HG02642 (cell line): Measurements from ENCODE around the gene CEP192.
"Not testable (repeated sequence)": the region's sequence is repeated elsewhere in the genome, so short reads cannot be mapped to it uniquely, and the experiment has no call there.

Source experiments
- ATAC-seq: cut with Tn5 transposase; IDR thresholded peaks from one replicate; pipeline ENCODE4 v1.9.1; 2021; ENCODE audit warnings: mild to moderate bottlenecking; ENCODE audit not compliant: unreplicated experiment, poor library complexity

Gene CEP192

DNA sequence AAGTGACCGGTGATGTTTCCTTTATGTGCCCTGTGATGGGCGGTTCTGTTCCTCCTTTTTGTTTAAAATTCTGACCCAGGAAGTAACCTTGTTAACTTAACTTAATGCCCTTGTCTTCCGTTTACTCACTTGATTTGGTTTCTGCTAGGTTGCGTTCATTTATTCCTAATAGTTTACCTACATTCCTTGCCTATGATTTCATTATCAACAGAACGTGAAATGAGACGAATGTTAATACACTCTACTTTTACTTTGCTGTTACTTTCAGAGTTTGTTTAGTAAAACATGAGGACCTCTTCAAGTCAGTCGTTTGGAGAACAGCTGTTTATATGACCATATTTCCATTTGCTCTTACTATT, 638 bp downstream of the CEP192 start:
- no peak for ATAC-seq

DNA sequence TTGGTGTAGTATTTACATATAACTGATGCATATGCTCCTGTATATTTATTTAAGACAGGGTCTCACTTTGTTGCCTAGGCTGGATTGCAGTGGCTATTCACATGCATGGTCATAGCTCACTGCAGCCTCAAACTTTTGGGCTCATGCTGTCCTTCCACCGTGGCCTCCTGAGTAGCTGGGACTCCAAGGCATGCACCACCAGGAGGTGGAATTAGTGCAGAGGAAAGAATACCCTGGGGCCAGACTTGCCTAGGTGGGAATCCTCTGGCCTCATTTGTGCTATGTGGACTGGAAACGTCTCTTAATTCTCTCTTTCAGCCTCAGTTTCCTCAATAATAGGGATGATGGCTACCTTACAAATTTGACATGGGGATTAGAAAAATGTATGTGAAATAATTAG, 2.3 kb downstream of the CEP192 start:
- ATAC-seq, result no peak

DNA sequence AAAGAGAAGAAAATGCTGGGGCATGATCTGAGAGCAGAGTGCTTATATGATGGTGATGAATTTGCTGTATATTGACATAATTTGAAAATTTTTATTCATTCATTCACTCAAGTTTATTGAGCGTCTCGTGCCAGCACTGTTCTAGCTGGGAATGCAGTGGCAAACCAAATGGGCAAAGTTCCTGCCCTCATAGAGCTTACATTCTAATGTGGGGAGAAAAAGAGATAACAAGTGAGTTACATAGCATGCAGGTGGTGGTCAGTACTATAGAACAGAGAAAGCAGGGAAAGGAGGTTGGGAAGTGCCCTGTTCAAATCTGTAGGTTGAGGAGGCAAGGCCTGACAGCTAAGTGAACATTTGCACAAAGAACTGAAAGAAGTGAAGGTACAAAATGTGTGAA, 4.3 kb downstream of the CEP192 start:
- ATAC-seq, result no peak

DNA sequence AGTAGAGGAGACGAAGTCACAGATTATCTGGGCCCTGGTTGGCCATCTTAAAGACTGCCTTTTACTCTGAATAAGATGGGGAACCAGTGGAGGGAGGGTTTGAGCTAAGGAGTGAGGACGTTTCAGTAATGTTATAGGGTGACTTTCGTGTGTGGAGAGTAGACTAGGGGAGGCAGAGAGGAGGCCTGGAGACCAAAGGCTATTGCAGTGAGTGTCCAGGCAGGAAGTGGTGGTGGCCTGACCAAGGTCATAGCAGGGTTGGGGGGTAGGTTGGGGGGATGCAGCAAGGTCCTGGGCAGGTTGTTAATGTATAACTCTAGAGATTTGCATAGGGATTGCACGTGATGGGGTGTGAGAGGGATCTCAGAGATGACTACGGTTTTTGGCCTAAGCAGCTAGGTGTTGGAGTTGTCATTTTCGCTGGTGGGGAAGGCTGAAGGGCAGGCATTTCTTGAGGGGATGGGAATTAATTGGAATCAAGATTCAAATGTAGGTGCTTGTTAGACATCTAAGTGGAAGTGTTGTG, 4.9 kb downstream of the CEP192 start:
- ATAC-seq, result no peak

DNA sequence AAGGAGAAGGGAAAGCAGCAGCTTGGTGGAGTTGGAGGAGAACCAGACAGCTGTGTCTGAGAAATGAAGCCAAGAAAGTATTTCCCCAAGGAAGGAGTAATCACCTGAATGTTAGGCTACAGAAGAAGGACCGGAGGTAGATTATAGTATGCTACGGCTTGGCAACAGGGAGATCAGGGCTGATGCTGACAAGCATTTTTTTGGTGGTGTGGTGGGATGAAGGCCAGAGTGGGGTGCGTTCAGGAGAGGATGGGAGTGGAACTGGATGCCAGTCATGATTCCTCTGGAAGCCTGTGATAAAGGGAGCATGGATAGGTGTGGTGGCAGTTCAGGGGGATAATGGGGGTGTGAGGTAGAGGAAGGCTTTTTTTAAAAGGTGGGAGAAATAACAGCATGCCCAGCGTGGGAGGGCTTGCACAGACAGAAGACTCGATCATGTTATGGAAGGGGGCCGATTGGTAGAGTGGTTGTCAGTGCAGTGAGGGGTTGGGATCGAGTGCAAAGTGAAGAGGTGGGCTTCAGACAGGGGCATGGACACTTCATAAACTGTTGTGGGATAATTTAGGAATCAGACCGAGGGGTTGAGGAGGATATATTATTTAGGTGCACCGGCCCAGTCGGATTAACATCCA, 5.6 kb downstream of the CEP192 start:
- no peak for ATAC-seq

DNA sequence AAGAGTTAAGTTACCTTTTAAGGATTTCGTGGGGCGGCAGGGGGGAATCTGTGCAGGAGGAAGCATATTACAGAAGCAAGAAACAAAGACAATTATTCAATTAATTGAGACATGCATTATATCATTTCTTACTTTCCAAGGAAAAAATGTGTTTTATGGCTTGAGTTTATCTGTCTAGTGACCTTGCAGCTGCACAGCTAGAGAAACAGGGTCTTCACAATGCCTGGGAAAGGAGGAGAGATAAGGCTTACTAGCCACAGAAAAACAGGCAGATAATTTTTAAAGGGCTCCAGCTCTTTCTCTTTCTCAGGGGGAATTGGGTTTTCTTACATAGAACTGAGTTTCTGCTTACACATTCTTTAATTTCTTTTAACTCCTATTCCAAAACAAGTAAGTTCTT, 6.2 kb downstream of the CEP192 start:
- ATAC-seq, result not testable (repeated sequence)

DNA sequence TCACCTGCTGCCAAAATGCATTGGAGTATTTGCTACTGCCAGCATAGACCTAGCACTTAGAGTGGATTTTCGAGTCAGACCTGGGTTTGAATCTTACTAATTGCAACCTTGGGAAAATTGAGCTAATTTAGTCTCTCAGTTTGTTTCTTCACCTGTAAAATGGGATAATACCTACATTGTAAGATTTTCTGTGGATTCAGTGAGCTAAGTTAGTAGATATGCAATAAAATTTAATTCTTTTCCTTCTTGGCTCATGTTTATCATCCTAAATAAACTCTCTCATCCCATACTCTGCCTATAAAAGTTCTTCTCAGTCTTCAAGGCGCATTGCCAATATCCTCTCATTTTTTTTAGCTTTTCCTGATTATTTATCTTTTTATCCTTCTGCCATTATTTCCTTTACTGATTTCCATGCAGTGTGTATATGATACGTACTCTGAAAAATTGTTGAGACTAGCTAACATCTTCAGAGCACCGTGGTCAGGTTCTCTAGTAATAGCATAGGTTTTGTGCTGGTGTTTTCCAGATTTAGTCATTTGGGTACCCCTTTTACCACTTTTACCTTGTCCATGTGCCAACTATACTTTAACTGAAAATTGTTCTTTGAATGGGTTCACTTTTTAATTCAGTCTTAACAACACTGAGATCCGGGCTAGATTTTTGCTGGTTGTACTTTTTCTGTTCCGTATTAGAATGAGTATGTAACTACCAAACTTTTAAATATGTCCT, 7.3 kb downstream of the CEP192 start:
- ATAC-seq, result peak; percentile 50

DNA sequence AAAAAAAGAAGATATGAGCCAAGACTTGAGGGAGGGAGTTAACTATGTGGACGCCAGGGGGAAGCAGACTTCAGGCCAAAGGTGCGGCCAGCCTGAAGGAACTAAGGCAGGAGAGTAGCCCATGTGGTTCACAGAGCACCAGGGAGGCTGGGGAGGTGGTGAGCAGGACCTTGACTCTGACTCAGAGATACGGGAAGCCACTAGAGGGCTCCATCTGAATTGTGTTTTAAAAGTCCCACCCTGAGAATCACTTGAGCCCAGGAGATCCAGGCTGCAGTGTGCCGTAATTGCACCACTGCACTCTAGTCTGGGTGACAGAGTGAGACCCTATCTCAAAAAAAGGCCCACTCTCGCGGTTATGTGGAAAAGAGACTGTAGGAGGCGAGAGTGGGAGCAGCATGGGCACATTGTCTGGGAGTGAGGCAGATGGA, 12.3 kb downstream of the CEP192 start:
- ATAC-seq, result peak; percentile 43

DNA sequence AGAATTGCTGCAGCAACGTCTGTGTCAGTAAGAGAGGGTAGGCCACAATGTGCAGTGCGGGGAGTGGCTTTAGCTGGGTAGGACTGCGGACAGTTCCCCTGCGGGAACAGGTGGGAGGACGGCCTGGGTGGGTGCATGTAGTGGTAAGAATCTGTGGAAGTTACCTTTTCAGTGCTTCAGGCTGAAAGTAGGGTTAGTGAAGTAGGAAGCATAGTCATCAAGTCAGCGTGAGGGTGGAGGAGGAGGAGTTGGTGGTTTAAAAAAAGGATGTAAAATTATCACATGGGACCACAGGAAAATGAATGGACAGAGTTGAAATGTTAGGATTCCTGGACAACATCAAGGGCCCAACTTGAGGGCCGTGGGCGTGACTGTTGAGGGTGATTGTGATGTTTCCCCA, 13.2 kb downstream of the CEP192 start:
- ATAC-seq, result no peak

DNA sequence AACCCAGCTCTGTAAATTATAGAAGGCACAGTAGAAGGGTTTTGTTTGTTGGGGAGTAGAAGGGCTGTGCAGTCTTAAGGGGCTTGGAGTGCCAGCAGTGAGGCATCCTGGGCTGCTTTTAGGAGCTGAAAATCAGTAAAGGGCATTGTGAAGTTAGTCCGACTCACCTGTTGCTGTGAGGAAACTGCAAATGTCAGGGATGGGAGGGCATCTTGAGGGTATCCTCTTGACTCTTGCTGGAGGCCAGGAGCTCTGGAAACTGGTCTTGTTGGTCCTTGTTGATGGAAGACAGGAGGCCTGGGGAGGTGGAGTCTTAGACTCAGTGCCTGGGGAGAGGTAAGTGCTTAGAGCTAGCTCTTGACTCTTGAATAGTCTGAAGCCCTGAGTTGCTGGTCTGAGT, 14.1 kb downstream of the CEP192 start:
- ATAC-seq, result no peak

DNA sequence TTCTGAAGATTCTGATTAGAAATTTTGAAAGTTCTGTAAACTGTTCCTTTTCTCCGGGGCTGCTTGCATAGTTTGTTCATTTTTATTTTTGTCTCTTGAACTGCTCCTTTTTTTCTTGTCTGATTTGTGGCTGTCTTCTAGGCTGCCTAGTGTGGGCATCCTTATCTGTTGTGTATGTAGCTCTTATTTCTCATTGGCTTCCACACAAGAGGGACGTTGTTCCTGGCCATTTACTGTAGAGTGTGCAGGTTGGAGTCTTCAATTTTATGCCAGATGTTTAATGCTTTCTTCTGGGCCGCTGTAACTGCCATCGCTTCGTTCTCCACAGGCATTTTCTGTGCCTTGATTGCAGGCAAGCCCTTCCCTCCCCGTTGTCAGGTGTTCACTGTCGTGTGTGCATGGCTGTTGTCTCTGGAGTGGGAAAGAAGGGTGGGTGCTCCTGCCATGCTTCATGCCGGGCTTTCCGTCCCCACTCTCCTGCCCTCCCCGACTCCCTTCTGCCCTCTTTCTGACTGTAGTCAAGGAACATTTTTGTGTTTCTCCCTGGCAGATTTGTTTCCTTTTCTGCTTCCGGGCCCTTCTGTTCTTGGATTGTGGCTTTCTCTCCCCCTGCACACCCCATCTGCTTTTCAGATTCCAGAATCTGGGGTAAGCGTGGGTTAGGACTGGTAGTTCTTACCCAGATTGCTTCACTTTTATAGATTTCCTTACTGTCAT, 15.5 kb downstream of the CEP192 start:
- no peak for ATAC-seq

DNA sequence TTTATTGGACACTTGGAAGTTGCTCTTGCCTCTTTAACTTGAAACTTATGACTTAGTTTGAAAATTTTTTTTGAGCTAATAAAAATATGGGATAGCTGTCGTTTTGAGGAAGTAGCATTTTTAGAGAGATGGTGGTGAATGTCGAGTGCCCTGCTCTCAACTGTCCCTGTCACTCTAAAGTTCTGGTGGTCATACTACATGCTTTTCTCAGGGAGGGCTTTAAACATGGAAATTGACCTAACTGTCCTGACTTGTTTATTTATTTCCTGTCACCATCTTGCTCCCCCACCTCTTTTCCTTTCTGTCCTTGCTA, 16.0 kb downstream of the CEP192 start:
- ATAC-seq, result no peak

DNA sequence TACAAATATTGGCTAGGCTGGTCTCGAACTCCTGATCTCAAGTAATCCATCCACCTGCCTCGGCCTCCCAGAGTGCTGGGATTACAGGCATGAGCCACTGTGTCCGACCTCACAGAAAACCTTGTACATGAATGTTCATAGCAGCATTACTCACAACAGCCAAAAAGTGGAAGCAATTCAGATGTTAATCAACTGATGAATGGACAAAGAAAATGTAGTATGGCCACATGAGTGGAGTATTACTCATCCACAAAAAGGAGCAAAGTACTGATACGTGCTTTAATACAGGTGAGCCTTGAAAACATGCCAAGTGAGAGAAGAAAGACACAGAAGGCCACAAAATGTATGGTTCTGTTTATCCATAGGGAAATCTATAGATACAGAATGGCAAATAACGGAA, 20.6 kb downstream of the CEP192 start:
- ATAC-seq, result no peak

DNA sequence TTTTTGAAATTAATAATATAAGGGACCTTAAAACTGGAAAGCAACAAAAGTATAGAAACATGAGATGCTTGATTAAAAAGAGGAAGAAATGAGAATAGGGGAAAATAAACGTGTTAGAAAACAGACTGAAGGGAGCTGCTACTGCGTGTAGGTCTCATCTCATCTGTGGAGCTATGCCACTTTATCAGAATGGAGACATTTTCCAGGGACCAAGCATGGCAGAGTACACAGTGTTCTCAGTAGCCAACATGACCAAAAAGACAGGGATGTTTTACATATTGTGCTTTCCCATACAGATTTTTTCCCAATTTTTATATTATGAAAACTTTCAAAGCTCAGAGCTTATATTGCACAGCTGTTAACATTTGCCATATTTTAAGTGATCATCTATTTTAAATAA, 23.1 kb downstream of the CEP192 start:
- ATAC-seq, result no peak

DNA sequence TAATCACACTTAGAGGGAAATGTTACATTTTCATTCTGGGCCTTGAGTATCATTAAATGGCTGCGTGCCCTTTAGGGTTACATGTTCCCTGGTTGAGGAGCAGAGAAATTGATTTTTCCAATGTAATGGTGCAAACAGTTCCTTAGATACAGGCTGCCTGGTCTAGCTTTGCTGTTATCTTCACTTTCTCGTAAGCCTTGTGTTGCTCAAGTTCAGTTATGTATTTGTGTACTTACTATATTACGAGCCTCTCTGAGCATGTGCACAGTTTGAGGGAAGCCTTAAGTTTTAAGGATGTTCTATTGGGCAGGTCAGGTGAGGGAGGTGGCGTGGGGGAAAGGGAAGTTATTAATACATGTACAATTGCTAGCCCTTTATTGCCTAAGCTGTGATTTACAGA, 23.7 kb downstream of the CEP192 start:
- ATAC-seq, result no peak

DNA sequence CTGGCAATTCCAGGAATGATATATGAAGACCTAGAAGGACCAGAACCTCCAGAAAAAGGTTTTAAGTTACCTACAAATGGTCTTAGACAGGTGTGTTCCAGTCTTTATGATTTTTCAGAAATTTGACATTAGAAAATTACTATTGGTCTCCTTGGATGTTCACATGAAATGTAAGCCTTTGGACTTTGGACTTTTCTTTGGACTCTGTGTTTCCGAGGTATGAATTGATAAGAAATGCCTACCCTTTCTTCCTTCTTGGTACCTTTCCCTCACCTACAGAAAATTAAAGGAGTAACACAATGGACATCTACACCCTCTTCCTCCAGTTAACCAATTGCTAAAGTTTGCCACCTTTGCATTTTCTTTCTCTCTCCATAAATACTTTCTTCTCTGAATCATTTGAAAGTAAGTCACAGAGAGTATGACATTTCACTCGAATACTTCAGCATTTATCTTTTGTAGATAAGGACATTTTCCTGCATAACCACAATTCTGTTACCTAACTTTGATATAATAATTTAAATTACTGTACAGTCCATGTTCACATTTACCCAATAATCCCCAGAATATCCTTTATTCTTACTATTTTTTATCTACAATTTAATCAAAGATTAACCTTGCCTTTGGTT, 26.2 kb downstream of the CEP192 start:
- no peak for ATAC-seq

DNA sequence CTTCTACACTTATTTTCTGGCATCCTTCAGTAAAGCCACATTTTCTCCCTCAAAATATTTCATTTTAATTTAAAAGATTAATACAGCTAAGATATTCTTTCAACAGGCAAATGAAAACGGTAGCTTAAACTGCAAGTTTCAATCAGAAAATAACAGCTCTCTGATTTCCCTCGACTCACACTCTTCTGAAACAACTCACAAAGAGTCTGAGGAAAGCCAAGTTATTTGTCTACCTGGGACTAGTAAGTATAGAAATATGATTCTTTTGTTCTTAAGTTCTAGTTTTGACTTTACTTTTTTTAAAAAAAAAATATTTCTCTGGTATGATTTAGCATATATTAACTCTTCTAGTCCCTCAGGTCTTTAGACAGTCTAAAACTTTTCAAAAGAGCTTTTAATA, 27.2 kb downstream of the CEP192 start:
- no peak for ATAC-seq

DNA sequence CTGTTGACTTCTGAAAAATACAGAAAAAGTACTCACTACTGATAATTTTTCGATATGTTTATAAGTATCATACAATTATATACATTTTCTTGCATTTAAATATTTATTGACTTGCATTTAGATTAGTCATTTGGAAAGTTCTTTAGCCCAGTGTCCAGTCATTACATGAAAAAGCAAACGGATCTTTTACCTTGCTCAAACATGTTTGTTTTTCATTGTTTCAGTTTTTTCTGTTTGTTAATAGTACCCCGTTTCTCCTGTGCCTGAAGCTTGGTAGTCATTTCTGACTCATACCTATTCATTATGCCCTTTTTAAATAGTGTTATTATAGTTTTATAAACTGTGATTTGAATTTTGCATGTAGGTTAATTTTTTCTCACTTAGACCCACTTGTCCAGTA, 28.1 kb downstream of the CEP192 start:
- no peak for ATAC-seq

DNA sequence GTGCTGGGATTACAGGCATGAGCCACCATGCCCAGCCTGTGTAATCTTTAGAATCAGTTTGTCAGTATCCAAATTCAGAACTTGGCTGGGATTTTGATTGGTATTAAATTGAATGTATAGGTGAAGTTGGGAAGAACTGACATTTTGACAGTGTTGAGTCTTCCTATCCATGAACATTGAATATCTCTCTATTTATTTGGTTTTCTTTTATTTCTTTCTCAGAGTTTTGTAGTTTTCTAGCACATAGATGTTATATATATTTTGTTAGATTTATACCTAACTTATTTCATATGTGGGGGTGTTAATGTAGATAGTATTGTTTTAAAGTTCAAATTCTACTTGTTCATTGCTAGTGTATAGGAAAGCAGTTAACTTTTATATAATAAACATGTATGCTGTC, 31.5 kb downstream of the CEP192 start:
- ATAC-seq, result no peak

DNA sequence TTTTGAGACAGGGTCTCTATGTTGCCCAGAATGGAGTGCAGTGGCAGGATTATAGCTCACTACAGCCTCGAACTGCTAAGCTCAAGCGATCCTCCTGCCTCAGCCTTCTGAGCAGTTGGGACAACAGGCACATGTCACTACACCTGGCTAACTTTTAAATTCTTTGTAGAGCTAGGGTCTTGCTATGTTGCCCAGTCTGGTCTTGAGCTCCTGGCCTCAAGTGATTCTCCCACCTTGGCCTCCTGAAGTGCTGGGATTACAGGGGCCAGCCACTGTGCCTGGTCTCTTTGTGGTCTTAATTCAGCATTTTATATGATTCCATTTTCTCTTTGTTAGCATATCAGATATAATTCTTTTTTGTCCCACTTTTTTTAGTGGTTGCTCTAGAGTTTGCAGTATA, 34.1 kb downstream of the CEP192 start:
- ATAC-seq, result no peak

DNA sequence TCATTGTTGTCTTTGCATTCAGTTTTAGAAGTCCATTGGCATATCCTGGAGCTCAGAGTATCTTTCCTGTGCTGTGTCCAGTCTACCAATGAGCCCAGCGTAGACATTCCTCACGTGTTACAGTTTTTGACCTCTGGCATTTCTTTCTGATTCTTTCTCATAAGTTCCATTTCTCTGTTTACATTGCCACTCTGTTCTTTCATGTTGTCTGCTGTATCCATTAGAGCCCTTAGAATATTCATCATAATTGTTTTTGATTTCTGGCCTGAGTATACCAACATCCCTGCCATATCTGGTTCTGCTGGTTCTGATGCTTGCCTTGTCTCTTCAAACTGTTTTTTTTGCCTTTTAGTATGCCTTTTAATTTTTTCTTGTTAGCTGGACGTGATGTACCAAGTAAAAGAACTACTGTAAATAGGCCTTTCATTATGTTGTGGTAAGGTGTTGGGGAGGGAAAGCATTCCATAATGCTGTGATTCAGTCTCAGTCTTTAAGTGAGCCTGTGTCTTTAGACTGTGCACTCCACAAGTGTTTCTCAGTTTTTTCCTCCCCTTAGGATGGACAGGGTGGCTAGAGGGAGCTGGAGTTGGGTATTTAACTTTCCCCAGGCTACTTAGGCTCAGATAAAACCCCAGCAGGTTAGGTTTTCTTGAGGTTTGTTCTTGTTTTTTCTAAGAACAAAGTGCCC, 35.6 kb downstream of the CEP192 start:
- ATAC-seq, result no peak
